ENCODE measurements around the gene FOXL1. TPM values are rescaled to one million over a fixed set of nuclear protein-coding genes. Genes with fewer than 3 reads are reported as not detected.

Gene FOXL1
- total and polyA plus RNA-seq, 2 of the 13 experiments (the other 11 are each of a cell fraction or from before 2014, with no cell fraction given), result not detected

GRCh38 chr16:86554917-86555703 is 23.2 kb upstream of the FOXL1 start, which contains the start of gene MTHFSD (continued):
- TF ChIP-seq, protein P1, sequence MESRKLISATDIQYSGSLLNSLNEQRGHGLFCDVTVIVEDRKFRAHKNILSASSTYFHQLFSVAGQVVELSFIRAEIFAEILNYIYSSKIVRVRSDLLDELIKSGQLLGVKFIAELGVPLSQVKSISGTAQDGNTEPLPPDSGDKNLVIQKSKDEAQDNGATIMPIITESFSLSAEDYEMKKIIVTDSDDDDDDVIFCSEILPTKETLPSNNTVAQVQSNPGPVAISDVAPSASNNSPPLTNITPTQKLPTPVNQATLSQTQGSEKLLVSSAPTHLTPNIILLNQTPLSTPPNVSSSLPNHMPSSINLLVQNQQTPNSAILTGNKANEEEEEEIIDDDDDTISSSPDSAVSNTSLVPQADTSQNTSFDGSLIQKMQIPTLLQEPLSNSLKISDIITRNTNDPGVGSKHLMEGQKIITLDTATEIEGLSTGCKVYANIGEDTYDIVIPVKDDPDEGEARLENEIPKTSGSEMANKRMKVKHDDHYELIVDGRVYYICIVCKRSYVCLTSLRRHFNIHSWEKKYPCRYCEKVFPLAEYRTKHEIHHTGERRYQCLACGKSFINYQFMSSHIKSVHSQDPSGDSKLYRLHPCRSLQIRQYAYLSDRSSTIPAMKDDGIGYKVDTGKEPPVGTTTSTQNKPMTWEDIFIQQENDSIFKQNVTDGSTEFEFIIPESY (CRISPR knock-in tag; IDR thresholded peaks at IDR 0.05), result peak; percentile 29; the same call in 1 of the 2 replicates
- TF ChIP-seq ZNF577 (CRISPR knock-in tag; IDR thresholded peaks at IDR 0.05; ENCODE audit: borderline replicate concordance, low read depth), result no peak
- peak; percentile 96 for TF ChIP-seq POLR2G (IDR thresholded peaks at IDR 0.05; ENCODE audit: low read depth, low read length)
- peak; percentile 60; the same call in 1 of the 2 replicates for TF ChIP-seq MED1 (CRISPR knock-in tag; IDR thresholded peaks at IDR 0.05)
- no peak for TF ChIP-seq ZSCAN22 (CRISPR knock-in tag; IDR thresholded peaks at IDR 0.05)
- TF ChIP-seq ZNF333 (CRISPR knock-in tag; IDR thresholded peaks at IDR 0.05; ENCODE audit: borderline replicate concordance), result 0 out of 2 replicates have a peak, but pooled peaks have one; percentile 73
- peak; percentile 30; the same call in 1 of the 2 replicates for TF ChIP-seq FOXA3 (CRISPR knock-in tag; IDR thresholded peaks at IDR 0.05)
- TF ChIP-seq PITX1 (CRISPR knock-in tag; IDR thresholded peaks at IDR 0.05), result peak; percentile 28; the same call in 1 of the 2 replicates
- TF ChIP-seq, protein P2, sequence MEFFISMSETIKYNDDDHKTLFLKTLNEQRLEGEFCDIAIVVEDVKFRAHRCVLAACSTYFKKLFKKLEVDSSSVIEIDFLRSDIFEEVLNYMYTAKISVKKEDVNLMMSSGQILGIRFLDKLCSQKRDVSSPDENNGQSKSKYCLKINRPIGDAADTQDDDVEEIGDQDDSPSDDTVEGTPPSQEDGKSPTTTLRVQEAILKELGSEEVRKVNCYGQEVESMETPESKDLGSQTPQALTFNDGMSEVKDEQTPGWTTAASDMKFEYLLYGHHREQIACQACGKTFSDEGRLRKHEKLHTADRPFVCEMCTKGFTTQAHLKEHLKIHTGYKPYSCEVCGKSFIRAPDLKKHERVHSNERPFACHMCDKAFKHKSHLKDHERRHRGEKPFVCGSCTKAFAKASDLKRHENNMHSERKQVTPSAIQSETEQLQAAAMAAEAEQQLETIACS (CRISPR knock-in tag; IDR thresholded peaks at IDR 0.05), result no peak
- no peak for TF ChIP-seq SP1 (IDR thresholded peaks at IDR 0.05)
- TF ChIP-seq SP1 (CRISPR knock-in tag; IDR thresholded peaks at IDR 0.05), result peak; percentile 92
- TF ChIP-seq SMYD3 (CRISPR knock-in tag; IDR thresholded peaks at IDR 0.05), result no peak
- TF ChIP-seq PHF20 (CRISPR knock-in tag; IDR thresholded peaks at IDR 0.05), result peak; percentile 99
- no peak for TF ChIP-seq GPN1 (CRISPR knock-in tag; IDR thresholded peaks at IDR 0.05; ENCODE audit: borderline replicate concordance)
- peak; percentile 85 for TF ChIP-seq NRL (CRISPR knock-in tag; IDR thresholded peaks at IDR 0.05; ENCODE audit: borderline replicate concordance)
- TF ChIP-seq AKNA (CRISPR knock-in tag; IDR thresholded peaks at IDR 0.05; ENCODE audit: borderline replicate concordance), result no peak
- peak; percentile 73; the same call in 1 of the 2 replicates for TF ChIP-seq NFATC3 (CRISPR knock-in tag; IDR thresholded peaks at IDR 0.05)
- peak; percentile 18; the same call in 1 of the 2 replicates for TF ChIP-seq FUBP1 (CRISPR knock-in tag; IDR thresholded peaks at IDR 0.05; ENCODE audit: borderline replicate concordance)
- 0 out of 2 replicates have a peak, but pooled peaks have one; percentile 21 for TF ChIP-seq NFE2L1 (CRISPR knock-in tag; IDR thresholded peaks at IDR 0.05; ENCODE audit: borderline replicate concordance)
